Hindlimb muscle (tissue), 1 donor: Measurements from ENCODE around the gene SETD4. TPM values are rescaled to one million over a fixed set of nuclear protein-coding genes. Genes with fewer than 3 reads are reported as not detected.
A peak's percentile ranks its signal among the peaks of the same experiment; 100 is the strongest.

Experiments
- DNase-seq: peaks from one replicate; pipeline ENCODE4 v3.0.0-alpha.2; 2013
- polyA plus RNA-seq: library from polyadenylated mRNA; unstranded; fragments of 120-200 nt; gene quantifications from one replicate; pipeline ENCODE4 v1.2.1, GENCODE V29; 2013; ENCODE audit not compliant: insufficient read length

Gene SETD4
- polyA plus RNA-seq, 1 donor: 19.8 TPM

DNA sequence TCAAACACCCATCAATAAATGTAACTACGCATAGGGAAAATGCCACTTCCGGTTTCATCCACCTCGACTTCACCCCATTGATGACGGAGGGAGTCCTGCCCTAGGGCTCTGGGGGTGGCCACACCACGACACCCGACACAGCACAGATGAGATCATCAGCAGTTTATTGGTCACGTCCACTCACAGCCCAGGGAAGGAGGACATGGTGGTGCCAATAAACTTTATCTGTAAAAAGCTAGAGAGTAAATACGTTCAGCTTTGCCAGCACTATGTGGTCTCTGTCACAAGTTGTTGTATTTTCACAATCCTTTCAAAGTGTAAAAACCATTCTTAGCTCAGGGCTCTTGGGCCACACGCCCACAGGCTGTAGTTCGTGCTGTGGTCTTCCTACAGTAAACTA is 16.3 kb downstream of the SETD4 start:
- DNase-seq: no peak

GRCh38 chr21:36041910-36042309 is 18.4 kb downstream of the SETD4 start:
- DNase-seq: no peak

- DNase-seq: no peak
Measured at GRCh38 chr21:36040389-36040788, 19.9 kb downstream of the SETD4 start.

- DNase-seq: no peak
Measured at GRCh38 chr21:36039861-36040260, 20.5 kb downstream of the SETD4 start.

DNA sequence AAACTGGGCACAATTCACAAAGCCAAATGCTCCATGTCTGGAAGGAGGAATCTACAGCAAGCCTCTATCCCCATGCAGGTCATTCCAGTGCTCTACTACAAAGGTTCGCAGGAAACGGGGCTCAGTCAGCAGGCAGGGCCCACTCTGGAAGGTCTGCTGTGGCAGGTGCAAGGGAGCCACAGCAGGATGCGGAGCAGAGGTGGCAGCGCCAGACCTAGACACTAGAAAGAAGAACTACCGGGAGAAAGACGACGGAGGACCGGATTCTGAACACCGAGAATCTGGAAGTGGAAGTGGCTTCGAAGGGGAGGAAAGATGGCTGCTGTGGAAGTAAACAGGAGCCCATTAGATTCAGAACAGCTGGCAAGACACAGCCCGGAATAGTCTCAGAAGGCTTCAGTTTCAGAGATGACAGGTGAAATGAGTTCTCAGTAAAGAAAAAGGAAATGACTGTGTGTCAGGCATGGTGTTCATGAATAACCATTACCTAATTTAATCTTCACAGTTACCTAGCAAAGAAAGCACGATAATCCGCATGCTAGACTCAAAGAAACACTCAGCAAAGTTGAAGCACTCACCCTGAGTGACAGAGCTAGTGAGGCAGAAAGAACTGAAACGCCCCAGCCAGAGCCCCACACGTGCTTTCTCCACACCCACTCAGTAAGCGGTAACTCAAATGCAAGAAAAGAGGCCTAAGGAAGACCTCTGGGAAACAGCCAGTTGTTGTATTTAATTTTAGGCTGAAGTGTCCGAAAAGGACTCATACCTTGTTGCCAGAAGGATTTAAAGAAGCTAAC is 21.4 kb downstream of the SETD4 start:
- DNase-seq: no peak

DNA sequence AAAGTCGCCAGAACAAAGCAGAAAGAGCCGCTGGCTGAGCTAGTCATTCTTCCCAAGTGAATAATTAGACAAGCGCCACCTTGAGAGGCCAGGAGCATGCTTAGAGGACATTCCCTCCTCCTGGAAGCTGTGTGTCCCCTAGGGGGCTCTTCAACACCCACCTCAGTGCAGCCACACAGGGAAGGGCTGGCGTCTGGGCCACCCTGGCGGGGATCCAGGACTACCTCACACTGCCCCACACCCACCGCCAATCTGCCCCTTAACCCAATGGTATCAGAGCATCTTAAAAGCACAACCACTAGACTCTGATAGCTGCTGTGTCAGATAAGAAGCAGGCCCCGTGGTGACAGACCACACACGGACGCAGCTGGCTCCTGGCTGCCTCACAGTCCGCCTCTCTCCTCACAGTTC is 24.9 kb downstream of the SETD4 start:
- no peak for DNase-seq

GRCh38 chr21:36034211-36034913 is 26.0 kb downstream of the SETD4 start:
- DNase-seq: no peak

GRCh38 chr21:36032647-36033406 is 27.5 kb downstream of the SETD4 start:
- no peak for DNase-seq

GRCh38 chr21:36030581-36031189 is 29.6 kb downstream of the SETD4 start:
- no peak for DNase-seq

DNA sequence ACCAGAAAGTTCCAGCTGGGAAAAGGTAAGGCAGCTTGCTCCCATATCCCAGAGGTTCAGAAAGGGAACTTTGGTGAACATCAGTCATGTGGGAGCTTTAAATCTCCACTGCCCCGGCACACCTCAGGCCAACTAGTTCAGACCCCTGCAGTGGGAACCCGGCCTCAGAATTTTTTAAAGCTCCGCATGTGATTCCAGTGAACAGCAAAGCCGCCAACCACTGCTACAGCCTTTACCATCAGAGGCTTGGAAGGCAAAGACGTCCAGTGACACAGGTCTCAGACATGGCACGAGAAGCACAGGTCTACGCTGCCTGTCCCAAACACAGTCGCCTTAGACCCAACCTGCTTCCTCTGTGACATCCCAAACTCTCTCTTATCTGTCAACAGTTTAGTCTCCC is 31.0 kb downstream of the SETD4 start:
- no peak for DNase-seq

DNA sequence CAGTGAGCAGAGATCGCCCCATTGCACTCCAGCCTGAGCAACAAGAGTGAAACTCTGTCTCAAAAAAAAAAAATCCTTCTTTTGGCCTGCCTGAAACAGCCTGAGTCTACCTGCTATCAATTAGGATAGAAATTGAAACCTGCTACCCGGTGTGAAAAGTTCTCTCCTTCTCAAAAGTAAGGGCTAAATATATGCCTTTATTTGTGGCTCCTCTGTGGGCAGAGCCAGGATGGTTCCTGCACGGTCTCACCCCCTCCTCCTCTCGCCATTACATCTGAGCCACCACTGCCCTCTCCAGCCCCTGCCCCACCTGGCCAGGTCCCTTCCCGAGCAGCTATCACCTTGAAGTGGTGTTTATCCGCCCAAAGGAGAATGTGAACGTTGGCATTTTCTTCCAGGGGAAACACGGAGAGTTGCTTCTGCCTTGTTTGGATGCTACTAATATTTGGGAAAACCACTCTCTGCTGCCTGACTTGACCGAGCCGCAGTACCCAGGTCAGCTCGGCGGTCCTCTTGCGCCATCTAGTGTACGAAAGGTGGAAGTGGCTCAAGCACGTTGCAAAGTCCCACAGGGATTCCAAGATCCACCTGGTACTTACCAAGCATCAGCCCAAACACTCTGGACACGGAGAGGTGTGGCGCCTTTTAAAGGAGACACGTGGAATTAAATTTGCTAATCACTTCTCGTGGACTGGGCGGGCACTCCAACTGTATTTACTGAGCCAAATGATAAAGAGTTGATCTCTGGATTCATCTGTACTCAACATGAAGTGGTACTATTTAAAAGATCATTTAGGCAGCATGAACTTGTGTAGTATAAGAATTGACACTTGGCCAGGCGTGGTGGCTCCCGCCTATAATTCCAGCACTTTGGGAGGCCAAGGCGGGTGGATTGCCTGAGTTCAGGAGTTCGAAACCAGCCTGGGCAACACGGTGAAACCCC is 31.9 kb downstream of the SETD4 start:
- DNase-seq: peak; percentile 81

DNA sequence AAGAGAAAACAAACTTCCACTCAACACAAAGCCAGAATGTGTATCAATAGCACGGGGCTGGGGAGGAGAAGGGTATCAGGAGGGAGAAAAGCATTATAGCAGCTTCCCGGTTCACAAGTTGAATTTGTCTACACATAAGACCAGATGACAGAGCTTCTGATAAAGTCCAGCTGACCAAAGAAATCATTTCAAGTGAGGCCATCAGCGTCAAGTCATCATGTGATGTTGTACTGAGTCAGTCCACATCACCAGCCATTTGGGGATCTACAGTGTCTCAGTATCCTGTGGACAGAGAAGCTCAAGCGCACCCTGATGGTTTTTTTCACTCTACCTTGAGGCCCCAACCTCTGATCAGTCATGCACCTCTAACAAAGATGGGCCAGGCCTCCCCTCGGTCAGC is 33.0 kb downstream of the SETD4 start:
- no peak for DNase-seq

DNA sequence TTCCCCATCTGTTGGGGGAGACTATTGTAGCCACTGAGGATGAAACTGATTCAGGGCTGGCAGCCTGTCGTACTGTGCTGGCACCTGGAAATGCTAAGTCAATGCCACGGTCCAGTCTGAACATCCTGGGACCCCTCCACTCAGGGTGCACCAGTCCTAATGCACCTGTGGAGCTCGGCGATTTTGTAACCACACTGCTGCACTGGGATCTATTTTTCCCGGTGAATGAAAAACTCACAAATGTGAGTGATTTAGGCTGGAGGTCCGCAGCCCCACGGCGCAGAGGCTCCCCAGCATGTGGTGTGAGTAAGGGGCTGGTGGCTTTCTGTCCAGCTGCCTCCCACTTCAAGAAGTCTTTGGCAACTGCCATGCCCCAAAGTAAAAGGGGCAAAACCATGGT is 35.5 kb downstream of the SETD4 start:
- DNase-seq: no peak

DNA sequence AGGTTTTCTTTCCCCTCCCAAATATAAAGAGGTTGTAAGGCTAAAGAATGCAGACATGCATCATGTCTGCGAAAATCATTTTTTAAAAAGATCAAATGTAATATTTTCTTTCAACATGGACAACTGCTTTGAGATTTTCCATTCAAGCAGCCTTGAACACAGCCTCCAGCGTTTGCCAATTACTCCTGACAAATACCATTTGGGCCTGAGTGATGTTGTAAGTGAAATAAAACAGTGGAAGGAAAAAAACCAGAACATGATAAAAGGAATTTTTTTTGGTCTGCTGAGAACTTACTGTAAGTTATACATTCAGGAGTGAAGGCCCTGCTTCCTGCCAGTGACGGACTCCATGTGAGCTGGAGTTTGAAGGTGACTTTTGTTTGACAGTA is 37.2 kb downstream of the SETD4 start:
- no peak for DNase-seq

DNA sequence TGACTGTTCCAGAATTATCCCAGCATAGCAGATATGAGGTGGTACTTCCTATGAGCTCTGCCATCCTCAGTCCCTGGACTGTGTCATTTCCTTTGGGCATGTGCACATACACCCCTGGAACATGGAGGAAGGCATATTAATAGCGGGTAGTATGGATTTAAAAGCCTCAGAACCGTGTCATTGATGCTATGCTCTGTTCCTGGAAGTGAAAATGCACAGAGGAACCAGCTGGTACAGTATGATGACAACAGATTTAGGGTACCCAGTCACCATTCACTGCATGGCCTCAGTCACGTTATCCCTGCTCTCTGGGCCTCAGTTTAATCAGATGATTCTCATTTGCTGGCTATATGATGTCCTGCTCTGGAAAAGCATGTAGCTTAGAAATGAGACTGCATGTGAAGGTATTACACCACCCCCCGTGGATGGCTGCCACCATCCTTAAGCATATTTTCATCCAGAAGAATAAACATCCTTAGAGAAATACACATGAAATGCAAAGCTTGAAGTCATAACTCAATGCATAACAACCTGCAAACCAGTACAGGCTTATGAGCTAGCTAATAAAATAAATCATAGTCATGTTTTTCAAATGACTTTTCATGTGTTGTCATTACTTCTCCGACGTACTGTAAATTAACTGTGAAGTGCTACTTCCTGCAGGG is 37.8 kb downstream of the SETD4 start:
- no peak for DNase-seq

DNA sequence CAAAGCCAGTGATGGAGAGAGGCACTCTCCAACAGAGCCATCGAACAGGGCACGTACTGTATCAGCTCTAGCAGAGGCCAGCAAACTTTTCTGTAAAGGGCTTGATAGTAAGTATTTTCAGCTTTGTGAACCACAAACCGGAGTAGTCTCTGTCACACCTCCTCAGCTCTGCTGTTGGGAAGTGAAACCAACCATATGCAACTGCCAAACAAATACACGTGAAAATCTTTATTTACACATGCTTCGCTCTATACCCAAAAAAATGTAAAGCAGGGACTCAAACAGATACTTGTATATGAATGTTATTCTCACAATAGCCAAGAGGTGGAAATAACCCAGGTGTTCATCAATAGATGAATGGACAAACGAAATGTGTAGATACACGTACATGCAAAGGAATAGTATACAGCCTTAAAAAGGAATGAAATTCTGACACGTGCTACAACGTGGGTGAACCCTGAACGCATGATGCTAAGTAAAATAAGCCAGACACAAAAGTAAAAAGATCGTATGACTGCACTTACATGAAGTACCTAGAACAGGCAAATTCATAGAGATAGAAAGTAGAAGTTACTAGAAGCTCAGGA is 39.0 kb downstream of the SETD4 start:
- DNase-seq: no peak

DNA sequence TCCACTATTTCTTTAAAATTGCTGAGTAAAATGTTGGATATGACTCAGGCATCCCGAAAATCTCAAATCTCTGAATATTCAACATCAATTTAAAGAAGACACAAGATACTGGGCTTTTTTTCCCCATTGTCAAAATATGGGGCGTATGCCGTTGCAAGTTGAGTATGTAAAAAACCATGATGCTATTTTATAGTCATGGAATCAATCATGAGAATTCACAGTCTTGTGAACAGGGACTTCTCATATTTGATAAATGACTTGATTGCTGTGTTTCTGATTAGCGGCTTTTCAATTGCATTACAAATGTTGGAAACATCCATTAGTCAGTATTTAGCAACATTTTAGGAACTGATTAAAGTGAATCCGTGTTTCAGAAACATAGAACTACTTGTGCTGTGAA is 45.3 kb downstream of the SETD4 start:
- no peak for DNase-seq

DNA sequence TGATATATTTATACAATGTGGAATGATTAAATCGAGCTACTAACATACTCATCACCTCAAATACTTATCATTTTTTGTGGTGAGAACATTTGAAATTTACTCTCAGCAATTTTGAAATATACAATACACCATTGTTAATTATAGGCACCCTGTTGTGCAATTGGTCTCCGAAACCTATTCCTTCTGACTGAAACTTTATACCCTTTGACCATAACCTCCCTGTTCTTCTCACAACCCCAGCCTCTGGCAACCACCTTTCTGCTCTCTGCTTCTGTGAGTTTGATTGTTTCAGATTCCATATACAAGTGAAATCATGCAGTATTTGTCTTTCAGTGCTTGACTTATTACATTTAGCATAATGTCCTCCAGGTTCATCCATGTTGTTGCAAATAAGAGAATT is 49.5 kb downstream of the SETD4 start:
- DNase-seq: no peak

GRCh38 chr21:36008505-36008904 is 51.8 kb downstream of the SETD4 start:
- DNase-seq: no peak

DNA sequence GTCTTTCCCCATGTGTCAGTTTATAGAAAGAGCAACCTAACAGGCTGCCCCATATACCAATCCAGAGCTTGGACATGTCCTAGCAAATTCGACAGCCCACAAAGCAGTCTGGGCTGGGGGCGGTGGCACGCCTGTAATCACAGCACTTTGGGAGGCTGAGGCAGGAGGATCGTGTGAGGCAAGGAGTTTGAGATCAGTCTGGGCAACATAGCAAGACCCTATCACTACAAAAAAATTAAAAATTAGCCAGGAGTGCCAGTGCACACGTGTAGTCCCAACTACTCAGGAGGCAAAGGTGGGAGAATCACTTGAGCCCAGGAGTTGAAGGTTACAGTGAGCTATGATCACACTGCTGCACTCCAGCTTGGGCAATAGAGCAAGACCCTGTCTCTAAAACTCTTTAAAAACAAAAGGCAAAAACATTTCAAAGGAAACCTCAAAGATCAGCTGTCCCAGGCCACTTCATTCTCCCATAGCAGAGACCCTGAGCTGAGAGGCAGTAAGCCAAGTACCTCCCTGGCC is 54.4 kb downstream of the SETD4 start:
- DNase-seq: no peak

DNA sequence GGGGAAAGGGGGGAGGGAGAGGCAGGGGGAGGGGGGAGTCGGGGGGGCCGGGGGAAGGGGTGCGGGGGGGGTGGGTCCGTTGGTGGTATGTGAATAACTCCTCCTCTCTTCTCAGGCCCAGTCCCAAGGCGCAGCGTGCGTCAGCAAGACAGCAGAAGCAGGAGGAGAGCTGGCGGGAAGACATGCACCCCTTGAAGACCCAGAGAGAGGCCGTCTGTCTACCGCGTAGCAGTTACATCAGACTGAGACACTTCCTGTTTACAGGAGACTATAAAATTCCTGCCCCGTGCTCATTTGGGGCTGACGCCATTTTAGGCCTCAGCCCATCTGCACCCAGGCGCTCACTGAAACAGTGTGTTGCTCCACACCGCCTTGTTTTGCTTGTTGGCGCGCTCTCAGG is 55.3 kb downstream of the SETD4 start:
- DNase-seq: no peak
